SK-N-SH (cell line): Measurements from ENCODE around the gene TGFB1I1. TPM values are rescaled to one million over a fixed set of nuclear protein-coding genes. Genes with fewer than 3 reads are reported as not detected.
A peak's percentile ranks its signal among the peaks of the same experiment; 100 is the strongest.

Experiments
- CTCF ChIA-PET: fragments of 300-600, 350-600 bp; formaldehyde crosslinking; extraction: SDS; loops from one replicate; lab custom pipeline; 2021; lab: Yijun Ruan, JAX
- POLR2A ChIA-PET: fragments of 350-600 bp; sonication (Branson Sonifier 250); formaldehyde crosslinking; extraction: SDS; loops from one replicate; lab custom pipeline; 2020; ENCODE audit warnings: antibody characterized with exemption, inconsistent platforms; lab: Yijun Ruan, JAX
- DNase-seq: peaks from one replicate; pipeline ENCODE4 v3.0.0; 2012
- H2AFZ ChIP-seq: fragments of 200-600 bp; sonication (generic); 2 replicates; pipeline ENCODE4 v1.8.1; 2016; ENCODE audit warnings: antibody characterized with exemption, mild to moderate bottlenecking, low read depth
- H3F3A ChIP-seq: fragments of 200-600 bp; sonication (generic); replicated peaks from 2 replicates; pipeline ENCODE3; 2016; ENCODE audit warnings: antibody characterized with exemption, mild to moderate bottlenecking; ENCODE audit not compliant: insufficient read depth
- H3K27ac ChIP-seq, 2 experiments: fragments of 200-500 bp in 1 of 2; fragments of 200-600 bp in 1 of 2; sonication (Bioruptor generic) in 1 of 2; sonication (generic), shearing (Covaris generic) in 1 of 2; 2 replicates each; pipeline versions ENCODE4 v1.5.1 to v1.6.1; 2014 to 2016; ENCODE audit warnings: low read depth in 2 of 2, inconsistent platforms in 1 of 2, low read length in 1 of 2, mild to moderate bottlenecking in 1 of 2, mixed read lengths in 1 of 2
- H3K27me3 ChIP-seq: fragments of 200-600 bp; sonication (generic), shearing (Covaris generic); 2 replicates; pipeline ENCODE4 v1.6.1; 2016; ENCODE audit warnings: mixed run types; ENCODE audit not compliant: insufficient read depth
- H3K36me3 ChIP-seq, 2 experiments: fragments of 200-500 bp in 1 of 2; fragments of 200-600 bp in 1 of 2; sonication (Bioruptor generic) in 1 of 2; sonication (generic) in 1 of 2; replicated peaks in 1 of 2; 2 replicates each; pipeline versions ENCODE3 to v1.5.1; 2014 to 2016; ENCODE audit warnings: low read length in 1 of 2, mild to moderate bottlenecking in 1 of 2; ENCODE audit not compliant: insufficient read depth in 2 of 2, control insufficient read depth in 1 of 2
- H3K4me1 ChIP-seq, 2 experiments: fragments of 200-500 bp in 1 of 2; fragments of 200-600 bp in 1 of 2; sonication (Bioruptor generic) in 1 of 2; sonication (generic), shearing (Covaris generic) in 1 of 2; 2 replicates each; pipeline versions ENCODE4 v1.5.1 to v1.6.1; 2014 to 2016; ENCODE audit warnings: low read depth in 1 of 2, low read length in 1 of 2, mixed run types in 1 of 2; ENCODE audit not compliant: insufficient read depth in 2 of 2, control insufficient read depth in 1 of 2
- H3K4me2 ChIP-seq: fragments of 200-600 bp; sonication (generic), shearing (Covaris generic); 2 replicates; pipeline ENCODE4 v1.6.1; 2017; ENCODE audit warnings: mixed run types
- H3K4me3 ChIP-seq, 2 experiments: fragments of 200-500 bp in 1 of 2; fragments of 200-600 bp in 1 of 2; sonication (Bioruptor generic) in 1 of 2; sonication (generic), shearing (Covaris generic) in 1 of 2; 2 replicates each; pipeline versions ENCODE4 v1.5.1 to v1.8.1; 2014 to 2016; ENCODE audit warnings: low read depth in 2 of 2, inconsistent platforms in 1 of 2, low read length in 1 of 2, mild to moderate bottlenecking in 1 of 2, mixed read lengths in 1 of 2, moderate library complexity in 1 of 2
- H3K79me2 ChIP-seq: fragments of 200-600 bp; sonication (generic); 2 replicates; pipeline ENCODE4 v1.8.1; 2017; ENCODE audit warnings: mild to moderate bottlenecking; ENCODE audit not compliant: insufficient read depth
- H3K9ac ChIP-seq: fragments of 200-600 bp; sonication (generic); 2 replicates; pipeline ENCODE4 v1.6.1; 2017; ENCODE audit warnings: mixed run types
- H3K9me2 ChIP-seq: fragments of 200-600 bp; sonication (generic); 2 replicates; pipeline ENCODE4 v1.6.1; 2017; ENCODE audit warnings: mixed run types
- H3K9me3 ChIP-seq: fragments of 200-600 bp; sonication (generic); 2 replicates; pipeline ENCODE4 v1.6.1; 2017; ENCODE audit warnings: mixed run types, mild to moderate bottlenecking, moderate library complexity
- H4K20me1 ChIP-seq: fragments of 200-600 bp; sonication (generic); 2 replicates; pipeline ENCODE4 v1.6.1; 2017; ENCODE audit warnings: mild to moderate bottlenecking, mixed run types; ENCODE audit not compliant: insufficient read depth
- ELF1 ChIP-seq: IDR thresholded peaks from 2 replicates; pipeline ENCODE4 v1.4.0; 2012
- EZH2phosphoT487 ChIP-seq: fragments of 200-600 bp; sonication (generic); IDR thresholded peaks from 2 replicates; pipeline ENCODE4 v1.6.1; 2017; ENCODE audit warnings: low read depth, mixed run types, mild to moderate bottlenecking, antibody characterized with exemption, moderate library complexity, borderline replicate concordance
- FOXJ3 ChIP-seq: sonication (generic); formaldehyde crosslinking; IDR thresholded peaks from 2 replicates; pipeline ENCODE4 v1.5.1; 2020; ENCODE audit warnings: mild to moderate bottlenecking, missing genetic modification reagents
- FOXM1 ChIP-seq: IDR thresholded peaks from 2 replicates; pipeline ENCODE4 v1.4.0; 2012; ENCODE audit warnings: low read depth, mild to moderate bottlenecking
- GABPA ChIP-seq: IDR thresholded peaks from 2 replicates; pipeline ENCODE4 v1.4.0; 2012; ENCODE audit warnings: low read depth, mild to moderate bottlenecking
- GATA2 ChIP-seq: sonication (generic); formaldehyde crosslinking; IDR thresholded peaks from 2 replicates; pipeline ENCODE4 v1.5.0; 2020; ENCODE audit warnings: mild to moderate bottlenecking, missing genetic modification reagents
- JUND ChIP-seq: IDR thresholded peaks from 2 replicates; pipeline ENCODE4 v1.4.0; 2012
- MXI1 ChIP-seq: IDR thresholded peaks from 2 replicates; pipeline ENCODE4 v1.6.1; 2012; ENCODE audit warnings: mild to moderate bottlenecking, low read depth, low read length, improper control_type of control experiment
- RCOR1 ChIP-seq: fragments of 150-350 bp; IDR thresholded peaks from 2 replicates; pipeline ENCODE4 v1.6.1; 2017; ENCODE audit warnings: antibody characterized with exemption, low read length
- RFX5 ChIP-seq: IDR thresholded peaks from 2 replicates; pipeline ENCODE4 v1.6.1; 2012; ENCODE audit warnings: mild to moderate bottlenecking, improper control_type of control experiment, low read length
- SIN3A ChIP-seq: IDR thresholded peaks from 2 replicates; pipeline ENCODE4 v1.6.1; 2012; ENCODE audit warnings: low read depth, mild to moderate bottlenecking, low read length, moderate library complexity, borderline replicate concordance
- TAF1 ChIP-seq: IDR thresholded peaks from 2 replicates; pipeline ENCODE4 v1.6.1; 2012; ENCODE audit warnings: low read depth, mild to moderate bottlenecking, low read length, moderate library complexity, borderline replicate concordance
- ZBTB33 ChIP-seq: IDR thresholded peaks from 2 replicates; pipeline ENCODE4 v1.4.0; 2012; ENCODE audit warnings: low read depth, borderline replicate concordance
- WGBS: methylation state at CpG from one replicate; pipeline ENCODE4 v1.1.6; 2017; ENCODE audit warnings: low lambda C conversion rate; 5-methylcytosine and 5-hydroxymethylcytosine counted together
- polyA plus RNA-seq, 3 experiments: library from polyadenylated mRNA; depleted of rRNA; stranded (reverse); fragments of >200 nt; gene quantifications; 2 replicates each; pipeline ENCODE4 v1.2.3, GENCODE V29; 2012

TGFB1I1 gene
- polyA plus RNA-seq, 1 of the 3 experiments (the other 2 are of a cell fraction): 29.7 TPM

GRCh38 chr16:31472709-31473203 lies 804 bp downstream of the TGFB1I1 start (continued):
- TF ChIP-seq ZBTB33 (no peak), SIN3A (no peak), RFX5 (0 out of 2 replicates have a peak, but pooled peaks have one; percentile 36), TAF1 (0 out of 2 replicates have a peak, but pooled peaks have one; percentile 4), JUND (no peak), EZH2phosphoT487 (no peak), RCOR1 (peak; percentile 93), MXI1 (no peak), FOXM1 (peak; percentile 62), ELF1 (no peak), GABPA (no peak), FOXJ3 (CRISPR knock-in tag) (no peak)

GRCh38 chr16:31473264-31473984 lies 1.5 kb downstream of the TGFB1I1 start:
- Histone ChIP-seq H3K4me1 (peaks cover 0 to 12% of the 10 kb centered on the region in 2 experiments; a peak in 1 of 4 replicates), H3K36me3 (peaks cover 27 to 30% of the 10 kb centered on the region in 2 experiments)
- TF ChIP-seq GATA2 (CRISPR knock-in tag) (peak; percentile 58; the same call in 1 of the 2 replicates), EZH2phosphoT487 (no peak)
- TF ChIP-seq, all 33 proteins: peak for 1
- Histone ChIP-seq H3F3A (peaks cover 30% of the 10 kb centered on the region), H3K9ac (no peak overlapping the region), H3K79me2 (peaks cover 45% of the 10 kb centered on the region), H3K27ac (peak overlapping the region; percentile 4 to 62; a peak in 2 of 4 replicates), H3K9me3 (no peaks in the 10 kb centered on the region), H3K4me3 (peak overlapping the region in 1 of 2 experiments; percentile 54; a peak in 2 of 4 replicates), H3K9me2 (no peaks in the 10 kb centered on the region), H3K4me2 (0 out of 2 replicates have a peak overlapping the region, but pooled peaks have one; percentile 6), H4K20me1 (peaks cover 24% of the 10 kb centered on the region), H3K27me3 (no peaks in the 10 kb centered on the region), H2AFZ (no peak overlapping the region)
- WGBS: 87% methylated on average over 17 of the region's 17 CpGs
- ChIA-PET POLR2A (interaction anchor here (0.6 to 1.1 kb wide), 4 partner anchors 14 to 293 kb away, joined by 3 to 6 read pairs (median 4); partner anchors contain the start of genes ARMC5 and RUSF1), CTCF (interaction anchor here (0.6 to 5.7 kb wide), 11 partner anchors 9 to 315 kb away, joined by 3 to 68 read pairs (median 5); partner anchors contain the start of genes ARMC5, SLC5A2 and ZNF843)
- peak; percentile 53 for DNase-seq
